SK-N-SH (cell line): ENCODE measurements around the gene MOK. TPM values are rescaled to one million over a fixed set of nuclear protein-coding genes. Genes with fewer than 3 reads are reported as not detected.

Experiments used
- CTCF ChIA-PET: fragments of 300-600, 350-600 bp; formaldehyde crosslinking; extraction: SDS; loops from one replicate; lab custom pipeline; 2021; lab: Yijun Ruan, JAX
- POLR2A ChIA-PET: fragments of 350-600 bp; sonication (Branson Sonifier 250); formaldehyde crosslinking; extraction: SDS; loops from one replicate; lab custom pipeline; 2020; ENCODE audit warnings: antibody characterized with exemption, inconsistent platforms; lab: Yijun Ruan, JAX
- DNase-seq: peaks from one replicate; pipeline ENCODE4 v3.0.0; 2012
- H2AFZ ChIP-seq: fragments of 200-600 bp; sonication (generic); 2 replicates; pipeline ENCODE4 v1.8.1; 2016; ENCODE audit warnings: antibody characterized with exemption, mild to moderate bottlenecking, low read depth
- H3F3A ChIP-seq: fragments of 200-600 bp; sonication (generic); replicated peaks from 2 replicates; pipeline ENCODE3; 2016; ENCODE audit warnings: antibody characterized with exemption, mild to moderate bottlenecking; ENCODE audit not compliant: insufficient read depth
- H3K27ac ChIP-seq, 2 experiments: fragments of 200-500 bp in 1 of 2; fragments of 200-600 bp in 1 of 2; sonication (Bioruptor generic) in 1 of 2; sonication (generic), shearing (Covaris generic) in 1 of 2; 2 replicates each; pipeline versions ENCODE4 v1.5.1 to v1.6.1; 2014 to 2016; ENCODE audit warnings: low read depth in 2 of 2, inconsistent platforms in 1 of 2, low read length in 1 of 2, mild to moderate bottlenecking in 1 of 2, mixed read lengths in 1 of 2
- H3K27me3 ChIP-seq: fragments of 200-600 bp; sonication (generic), shearing (Covaris generic); 2 replicates; pipeline ENCODE4 v1.6.1; 2016; ENCODE audit warnings: mixed run types; ENCODE audit not compliant: insufficient read depth
- H3K36me3 ChIP-seq, 2 experiments: fragments of 200-500 bp in 1 of 2; fragments of 200-600 bp in 1 of 2; sonication (Bioruptor generic) in 1 of 2; sonication (generic) in 1 of 2; replicated peaks in 1 of 2; 2 replicates each; pipeline versions ENCODE3 to v1.5.1; 2014 to 2016; ENCODE audit warnings: low read length in 1 of 2, mild to moderate bottlenecking in 1 of 2; ENCODE audit not compliant: insufficient read depth in 2 of 2, control insufficient read depth in 1 of 2
- H3K4me1 ChIP-seq, 2 experiments: fragments of 200-500 bp in 1 of 2; fragments of 200-600 bp in 1 of 2; sonication (Bioruptor generic) in 1 of 2; sonication (generic), shearing (Covaris generic) in 1 of 2; 2 replicates each; pipeline versions ENCODE4 v1.5.1 to v1.6.1; 2014 to 2016; ENCODE audit warnings: low read depth in 1 of 2, low read length in 1 of 2, mixed run types in 1 of 2; ENCODE audit not compliant: insufficient read depth in 2 of 2, control insufficient read depth in 1 of 2
- H3K4me2 ChIP-seq: fragments of 200-600 bp; sonication (generic), shearing (Covaris generic); 2 replicates; pipeline ENCODE4 v1.6.1; 2017; ENCODE audit warnings: mixed run types
- H3K4me3 ChIP-seq, 2 experiments: fragments of 200-500 bp in 1 of 2; fragments of 200-600 bp in 1 of 2; sonication (Bioruptor generic) in 1 of 2; sonication (generic), shearing (Covaris generic) in 1 of 2; 2 replicates each; pipeline versions ENCODE4 v1.5.1 to v1.8.1; 2014 to 2016; ENCODE audit warnings: low read depth in 2 of 2, inconsistent platforms in 1 of 2, low read length in 1 of 2, mild to moderate bottlenecking in 1 of 2, mixed read lengths in 1 of 2, moderate library complexity in 1 of 2
- H3K79me2 ChIP-seq: fragments of 200-600 bp; sonication (generic); 2 replicates; pipeline ENCODE4 v1.8.1; 2017; ENCODE audit warnings: mild to moderate bottlenecking; ENCODE audit not compliant: insufficient read depth
- H3K9ac ChIP-seq: fragments of 200-600 bp; sonication (generic); 2 replicates; pipeline ENCODE4 v1.6.1; 2017; ENCODE audit warnings: mixed run types
- H3K9me2 ChIP-seq: fragments of 200-600 bp; sonication (generic); 2 replicates; pipeline ENCODE4 v1.6.1; 2017; ENCODE audit warnings: mixed run types
- H3K9me3 ChIP-seq: fragments of 200-600 bp; sonication (generic); 2 replicates; pipeline ENCODE4 v1.6.1; 2017; ENCODE audit warnings: mixed run types, mild to moderate bottlenecking, moderate library complexity
- H4K20me1 ChIP-seq: fragments of 200-600 bp; sonication (generic); 2 replicates; pipeline ENCODE4 v1.6.1; 2017; ENCODE audit warnings: mild to moderate bottlenecking, mixed run types; ENCODE audit not compliant: insufficient read depth
- CHD2 ChIP-seq: fragments of 150-350 bp; IDR thresholded peaks from 2 replicates; pipeline ENCODE4 v1.6.1; 2018; ENCODE audit warnings: low read length; ENCODE audit not compliant: partially characterized antibody
- CTCF ChIP-seq: fragments of 200-600 bp; sonication (generic); IDR thresholded peaks from 2 replicates; pipeline ENCODE4 v1.6.1; 2017; ENCODE audit warnings: antibody characterized with exemption, mild to moderate bottlenecking, moderate library complexity
- ELF1 ChIP-seq: IDR thresholded peaks from 2 replicates; pipeline ENCODE4 v1.4.0; 2012
- FOXM1 ChIP-seq: IDR thresholded peaks from 2 replicates; pipeline ENCODE4 v1.4.0; 2012; ENCODE audit warnings: low read depth, mild to moderate bottlenecking
- GABPA ChIP-seq: IDR thresholded peaks from 2 replicates; pipeline ENCODE4 v1.4.0; 2012; ENCODE audit warnings: low read depth, mild to moderate bottlenecking
- JUND ChIP-seq: IDR thresholded peaks from 2 replicates; pipeline ENCODE4 v1.4.0; 2012
- MAX ChIP-seq: IDR thresholded peaks from 2 replicates; pipeline ENCODE4 v1.4.0; 2012; ENCODE audit warnings: low read depth
- MEF2A ChIP-seq: IDR thresholded peaks from 2 replicates; pipeline ENCODE4 v1.4.0; 2012; ENCODE audit warnings: low read depth, borderline replicate concordance
- MXI1 ChIP-seq: IDR thresholded peaks from 2 replicates; pipeline ENCODE4 v1.6.1; 2012; ENCODE audit warnings: mild to moderate bottlenecking, low read depth, low read length, improper control_type of control experiment
- NFIC ChIP-seq: IDR thresholded peaks from 2 replicates; pipeline ENCODE4 v1.4.0; 2012; ENCODE audit warnings: borderline replicate concordance
- NRF1 ChIP-seq: IDR thresholded peaks from 2 replicates; pipeline ENCODE4 v1.6.1; 2012; ENCODE audit warnings: low read depth, mild to moderate bottlenecking, low read length
- RAD21 ChIP-seq: IDR thresholded peaks from 2 replicates; pipeline ENCODE4 v1.6.1; 2012; ENCODE audit warnings: mild to moderate bottlenecking, low read length
- RFX5 ChIP-seq: IDR thresholded peaks from 2 replicates; pipeline ENCODE4 v1.6.1; 2012; ENCODE audit warnings: mild to moderate bottlenecking, improper control_type of control experiment, low read length
- SIN3A ChIP-seq: IDR thresholded peaks from 2 replicates; pipeline ENCODE4 v1.6.1; 2012; ENCODE audit warnings: low read depth, mild to moderate bottlenecking, low read length, moderate library complexity, borderline replicate concordance
- SMC3 ChIP-seq: IDR thresholded peaks from 2 replicates; pipeline ENCODE4 v1.6.1; 2012; ENCODE audit warnings: low read depth, low read length, improper control_type of control experiment
- YY1 ChIP-seq: IDR thresholded peaks from 2 replicates; pipeline ENCODE4 v1.4.0; 2012; ENCODE audit warnings: low read depth, mild to moderate bottlenecking
- ZBTB33 ChIP-seq: IDR thresholded peaks from 2 replicates; pipeline ENCODE4 v1.4.0; 2012; ENCODE audit warnings: low read depth, borderline replicate concordance
- WGBS: methylation state at CpG from one replicate; pipeline ENCODE4 v1.1.6; 2017; ENCODE audit warnings: low lambda C conversion rate; 5-methylcytosine and 5-hydroxymethylcytosine counted together
- polyA plus RNA-seq, 3 experiments: library from polyadenylated mRNA; depleted of rRNA; stranded (reverse); fragments of >200 nt; gene quantifications; 2 replicates each; pipeline ENCODE4 v1.2.3, GENCODE V29; 2012

Gene MOK
- polyA plus RNA-seq, 1 of the 3 experiments (the other 2 are of a cell fraction), result 13.3 TPM

- CTCF ChIA-PET, result interaction anchor here (0.6 to 1.4 kb wide), 4 partner anchors 9 to 168 kb away, joined by 3 to 4 read pairs (median 3); no protein-coding TSS in a partner anchor
- Histone ChIP-seq H3K9me2 (no peaks in the 10 kb centered on the region), H4K20me1 (no peaks in the 10 kb centered on the region), H2AFZ (no peak overlapping the region), H3K27me3 (no peaks in the 10 kb centered on the region), H3K9ac (no peak overlapping the region), H3K4me3 (no peak overlapping the region), H3K36me3 (peaks cover 7 to 11% of the 10 kb centered on the region in 2 experiments), H3K4me2 (no peak overlapping the region), H3K4me1 (peaks cover 0 to 18% of the 10 kb centered on the region in 2 experiments; a peak in 2 of 4 replicates), H3K27ac (no peak overlapping the region; a peak in 1 of 4 replicates), H3F3A (peaks cover 7% of the 10 kb centered on the region), H3K9me3 (no peaks in the 10 kb centered on the region), H3K79me2 (peaks cover 18% of the 10 kb centered on the region)
- 53% methylated on average over 8 of the region's 8 CpGs for WGBS
- TF ChIP-seq ZBTB33 (no peak), SMC3 (peak; percentile 40; the same call in 1 of the 2 replicates), YY1 (no peak), NRF1 (no peak), RAD21 (peak; percentile 58), MXI1 (no peak), CTCF (peak; percentile 68), NFIC (peak; percentile 46; the same call in 1 of the 2 replicates), FOXM1 (no peak)
- POLR2A ChIA-PET, result no interaction called here
- peak; percentile 70 for DNase-seq
Measured at GRCh38 chr14:102323102-102323501, 18.1 kb upstream of the MOK start.

GRCh38 chr14:102321456-102322422 lies 16.8 kb upstream of the MOK start:
- Histone ChIP-seq H3K9me2 (no peaks in the 10 kb centered on the region), H3K4me1 (peaks cover 5 to 25% of the 10 kb centered on the region in 2 experiments; a peak in 2 of 4 replicates), H3K9me3 (no peaks in the 10 kb centered on the region), H3K9ac (no peak overlapping the region), H3K4me2 (no peak overlapping the region), H3F3A (peaks cover 13% of the 10 kb centered on the region), H3K4me3 (no peak overlapping the region), H3K36me3 (peaks cover 7 to 11% of the 10 kb centered on the region in 2 experiments), H2AFZ (no peak overlapping the region), H4K20me1 (no peaks in the 10 kb centered on the region), H3K27me3 (no peaks in the 10 kb centered on the region), H3K79me2 (peaks cover 18% of the 10 kb centered on the region), H3K27ac (no peak overlapping the region)
- 95% methylated on average over 12 of the region's 12 CpGs for WGBS
- POLR2A ChIA-PET, result no interaction called here
- no peak for DNase-seq
- CTCF ChIA-PET, result interaction anchor here (0.8 to 1.6 kb wide), 3 partner anchors 8 to 259 kb away, joined by 3 to 5 read pairs (median 3); no protein-coding TSS in a partner anchor
- TF ChIP-seq SIN3A (no peak), RFX5 (no peak), MAX (no peak), MEF2A (no peak), JUND (no peak), CTCF (no peak), GABPA (no peak), NRF1 (no peak), SMC3 (no peak), ELF1 (no peak), FOXM1 (no peak), RAD21 (no peak), CHD2 (no peak)
